Activated naive CD8-positive, alpha-beta T cell treated with anti-CD3 and anti-CD28 coated beads, Interleukin-2, amount 50 U/mL, for 16 hours (primary cell): Measurements from ENCODE around the gene C1QTNF6.
A peak's percentile ranks its signal among the peaks of the same experiment; 100 is the strongest.

ENCODE experiments used
- DNase-seq: peaks from one replicate; pipeline ENCODE4 v3.0.0-alpha.2; 2020; ENCODE audit warnings: low read depth, low spot score

C1QTNF6 gene

DNA sequence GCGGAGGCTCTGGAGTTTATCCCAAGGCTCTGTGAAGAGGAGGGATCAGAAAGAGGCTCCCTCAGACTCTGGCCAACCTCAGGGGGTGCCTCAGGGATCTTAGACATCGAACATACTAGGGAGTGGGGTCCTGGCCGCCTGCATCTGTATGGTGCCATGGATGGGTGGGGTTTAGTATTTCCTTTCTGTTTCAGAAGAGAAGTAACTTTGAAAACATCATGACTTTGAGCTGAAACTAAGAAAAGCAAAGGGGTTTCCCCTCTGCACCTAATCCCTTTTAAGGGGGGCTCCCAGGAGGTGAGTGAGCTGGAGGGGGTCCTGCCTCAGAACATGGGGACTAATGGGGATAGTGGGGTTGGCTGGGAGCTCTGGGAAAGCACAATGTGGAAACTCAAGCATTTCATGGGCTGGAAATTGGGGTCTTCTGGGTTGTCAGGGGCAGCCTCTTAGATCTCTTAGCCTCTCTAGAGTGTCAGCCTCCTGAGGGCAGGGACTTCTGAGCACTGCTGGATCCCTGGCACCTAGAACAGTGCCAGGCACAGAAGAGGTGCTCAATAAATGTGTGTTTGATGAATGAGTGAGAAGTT, 36.0 kb upstream of the C1QTNF6 start:
- no peak for DNase-seq

GRCh38 chr22:37222440-37222971, 34.5 kb upstream of the C1QTNF6 start:
- DNase-seq, result no peak

DNA sequence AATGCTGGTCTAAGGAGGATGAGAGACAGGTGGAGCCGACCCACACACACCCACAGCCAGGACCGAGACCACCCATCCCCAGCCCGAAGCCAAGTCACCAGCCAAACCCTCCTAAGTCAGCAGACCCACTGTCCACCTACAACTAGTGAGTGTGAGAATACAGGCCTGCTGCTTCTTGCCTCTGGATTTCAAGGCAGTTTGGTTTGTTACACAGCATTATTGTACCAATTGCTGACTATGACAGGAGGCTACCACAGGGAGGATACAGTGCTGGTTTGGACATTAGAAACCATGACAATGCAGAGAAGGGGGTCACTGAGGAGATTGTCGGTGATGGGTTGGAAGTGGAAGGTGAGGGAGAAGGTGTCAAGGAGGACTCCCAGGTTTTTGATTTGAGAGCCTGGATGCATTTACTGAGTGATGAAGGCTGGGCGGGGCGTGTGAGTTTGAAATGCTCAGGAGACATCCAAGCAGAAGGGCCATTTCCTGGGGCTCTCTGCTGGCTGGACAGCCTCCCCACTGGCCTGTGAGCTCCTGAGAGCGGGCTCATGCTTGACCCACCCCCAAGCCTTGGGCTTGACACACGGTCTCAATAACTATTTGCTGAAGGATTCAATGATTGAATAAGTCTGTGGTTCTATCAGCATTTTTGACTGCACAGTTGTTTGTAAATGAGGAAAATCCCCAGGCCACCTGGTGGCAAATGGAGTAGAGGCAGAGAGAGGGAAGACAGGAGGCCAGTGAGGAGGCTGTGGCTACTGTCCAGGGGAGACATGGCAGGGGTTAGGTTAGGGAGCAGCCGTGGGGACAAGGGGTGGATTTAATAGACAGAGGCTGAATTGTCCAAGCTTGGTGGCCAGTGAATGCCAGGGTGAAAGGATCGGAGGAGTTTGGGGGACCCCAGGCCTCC, 33.6 kb upstream of the C1QTNF6 start:
- DNase-seq, result no peak

DNA sequence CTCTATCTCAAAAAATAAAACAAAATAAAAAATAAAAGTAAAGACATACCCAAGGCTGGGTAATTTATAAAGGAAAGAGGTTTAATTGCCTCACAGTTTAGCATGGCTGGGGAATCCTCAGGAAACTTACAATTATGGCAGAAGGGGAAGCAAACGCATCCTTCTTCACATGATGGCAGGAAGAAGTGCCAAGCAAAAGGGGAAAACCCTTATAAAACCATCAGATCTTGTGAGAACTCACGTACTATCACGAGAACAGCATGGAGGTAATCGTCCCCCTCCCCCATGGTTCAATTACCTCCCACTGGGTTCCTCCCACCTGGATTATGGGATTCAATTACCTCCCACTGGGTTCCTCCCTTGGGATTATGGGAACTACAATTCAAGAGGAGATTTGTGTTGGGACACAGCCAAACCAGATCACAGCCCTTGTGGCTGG, 32.5 kb upstream of the C1QTNF6 start:
- DNase-seq, result no peak

GRCh38 chr22:37219533-37219932, 31.5 kb upstream of the C1QTNF6 start:
- DNase-seq, result no peak

- DNase-seq, result peak; percentile 62
Observed at GRCh38 chr22:37218771-37219411, 30.8 kb upstream of the C1QTNF6 start.

- no peak for DNase-seq
Observed at GRCh38 chr22:37218399-37218770, 30.3 kb upstream of the C1QTNF6 start.

GRCh38 chr22:37215890-37216289, 27.8 kb upstream of the C1QTNF6 start:
- DNase-seq, result no peak

DNA sequence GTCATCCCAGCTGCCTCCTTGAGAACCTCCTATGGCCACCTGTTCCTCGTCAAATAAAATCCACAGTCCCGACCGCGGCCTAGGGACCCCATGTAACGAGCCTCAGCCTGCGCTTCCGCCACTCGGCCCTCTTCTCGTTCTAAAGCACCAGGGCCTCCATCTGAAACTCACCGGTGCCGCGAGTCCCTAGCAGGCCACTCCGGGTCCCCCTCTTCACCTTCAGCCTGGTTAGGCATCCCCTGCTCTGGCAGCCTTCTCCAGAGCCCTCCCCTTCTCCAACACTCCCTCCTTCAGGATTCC, 26.6 kb upstream of the C1QTNF6 start:
- DNase-seq, result no peak

DNA sequence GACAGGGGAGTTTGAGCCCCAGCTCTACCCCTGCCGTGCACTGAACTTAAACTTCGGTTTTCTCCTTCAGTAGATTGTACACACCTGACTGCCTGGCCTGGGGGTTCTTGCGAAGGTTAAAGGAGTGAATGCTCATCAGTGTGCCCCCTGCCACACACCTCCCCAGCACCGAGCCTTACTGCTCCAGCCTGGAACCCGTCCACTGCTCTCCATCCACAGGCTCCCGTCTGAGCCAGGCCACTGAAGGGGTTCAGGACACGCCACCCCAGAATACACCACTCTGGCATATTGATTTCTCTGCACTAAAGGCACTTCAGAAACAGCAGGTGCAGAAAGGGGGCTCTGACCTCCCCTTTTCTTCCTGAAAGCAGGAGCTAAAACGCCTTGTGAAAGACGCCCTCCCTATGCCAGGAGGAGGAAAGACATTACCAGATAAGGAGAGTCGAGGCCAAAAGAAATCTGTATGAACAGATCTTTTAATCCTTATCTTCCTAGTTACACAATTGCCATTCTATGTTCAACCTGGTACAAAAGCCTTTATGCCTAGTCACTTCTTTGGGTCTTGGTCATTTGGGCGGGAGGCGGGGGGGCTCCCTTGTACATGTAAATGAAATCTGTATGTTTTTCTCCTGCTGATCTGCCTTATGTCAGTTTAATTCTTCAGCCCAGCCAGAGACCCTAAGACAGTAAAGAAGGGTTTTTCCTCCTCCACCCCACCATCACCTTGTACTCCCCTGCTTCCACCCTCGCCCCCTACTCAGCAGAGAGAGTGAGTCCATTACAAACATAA, 26.1 kb upstream of the C1QTNF6 start:
- DNase-seq, result no peak

- no peak for DNase-seq
Observed at GRCh38 chr22:37213218-37213855, 25.3 kb upstream of the C1QTNF6 start.

DNA sequence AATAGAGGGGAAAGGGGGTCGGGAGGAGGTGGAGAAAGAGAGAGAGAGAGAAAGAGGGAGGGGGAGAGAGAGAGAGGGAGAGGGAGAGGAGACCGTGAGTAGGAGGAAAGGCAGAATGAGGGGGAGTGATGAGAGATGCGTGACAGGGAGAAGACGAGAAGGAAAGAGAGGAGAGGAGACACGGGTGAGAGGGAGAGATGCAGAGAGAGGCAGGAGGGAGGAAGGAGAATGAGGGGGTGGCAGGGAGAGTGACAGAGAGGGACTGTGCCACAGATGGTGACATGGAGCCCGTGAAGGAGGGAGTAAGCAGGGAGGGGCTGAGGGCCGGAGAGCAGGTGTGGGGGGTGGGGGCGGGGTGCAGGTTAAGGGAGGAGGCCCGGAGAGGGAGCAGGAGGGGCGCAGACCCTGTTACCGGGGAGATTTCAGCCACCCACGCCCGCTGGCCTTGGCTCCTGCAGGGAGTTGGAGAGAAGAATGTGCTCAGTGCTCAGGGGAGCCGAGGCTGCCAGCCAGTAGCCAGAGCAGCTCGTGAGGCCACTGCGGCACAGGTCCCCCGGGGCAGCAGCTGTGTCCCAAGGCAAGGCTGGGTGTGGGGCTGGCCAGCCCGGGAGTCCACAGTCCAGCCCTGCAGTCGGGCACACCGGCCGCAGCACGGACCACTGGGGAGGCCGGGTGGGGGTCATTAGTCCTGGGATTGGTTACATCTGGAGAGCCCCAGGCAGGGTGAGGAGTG, 24.3 kb upstream of the C1QTNF6 start, which contains the start of gene SSTR3:
Gene SSTR3, minus strand, starts transcription at position 304 of the 733 bp plus-strand sequence. CDS start 4,674 bp downstream, outside the sequence.
- no peak for DNase-seq

DNA sequence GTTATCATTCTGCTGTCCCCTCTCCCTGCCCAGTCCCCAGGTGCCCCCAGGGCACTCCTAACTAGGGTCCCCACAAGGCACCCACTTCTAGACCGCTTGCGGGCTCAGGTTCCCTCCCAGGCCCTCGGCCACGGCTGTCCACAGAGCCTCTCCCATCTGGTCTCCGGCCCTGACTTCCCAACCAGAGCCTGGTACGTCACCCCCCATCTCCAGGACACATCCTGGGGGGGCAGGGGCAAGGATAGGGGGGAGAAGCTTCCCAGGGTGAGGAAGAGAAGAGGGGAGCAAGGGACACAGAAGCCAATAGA, 23.8 kb upstream of the C1QTNF6 start:
- no peak for DNase-seq

- no peak for DNase-seq
Observed at GRCh38 chr22:37211075-37211865, 23.2 kb upstream of the C1QTNF6 start.

DNA sequence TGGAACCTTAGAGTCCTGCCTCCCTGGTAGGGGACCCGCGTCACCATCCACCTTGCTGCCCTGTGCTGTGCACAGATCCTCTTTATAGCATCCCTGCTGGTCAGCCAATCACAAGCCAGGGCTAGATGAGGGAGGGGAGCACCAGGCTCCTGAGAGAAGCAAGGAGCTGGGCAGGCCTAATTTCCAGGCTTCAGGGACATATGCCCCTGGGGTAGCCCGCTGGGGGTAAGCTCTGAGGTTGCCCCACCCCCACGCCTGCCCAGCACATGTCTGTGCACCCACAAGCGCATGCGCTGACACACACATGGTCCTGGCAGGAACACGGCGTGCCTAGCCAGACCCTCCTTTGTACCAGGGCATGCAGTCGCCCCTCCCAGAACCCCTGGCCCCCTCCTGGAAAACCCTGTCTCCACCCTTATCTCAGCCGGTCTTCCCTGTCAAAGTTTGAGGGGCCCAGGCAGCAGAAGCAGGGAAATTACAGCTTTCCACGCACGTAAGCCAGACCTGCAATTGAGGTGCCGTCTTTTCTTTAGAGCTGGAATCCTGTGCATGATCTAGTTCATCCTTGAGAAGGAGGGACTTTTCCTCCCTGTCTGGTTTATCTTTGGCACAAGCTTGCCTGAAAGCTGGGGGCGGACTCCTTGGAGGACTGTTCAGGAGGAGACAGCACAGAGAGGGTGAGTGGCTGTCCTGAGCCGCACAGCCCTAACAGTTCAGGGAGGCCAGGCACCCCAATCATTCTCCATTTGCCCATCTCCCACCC, 22.2 kb upstream of the C1QTNF6 start:
- no peak for DNase-seq

DNA sequence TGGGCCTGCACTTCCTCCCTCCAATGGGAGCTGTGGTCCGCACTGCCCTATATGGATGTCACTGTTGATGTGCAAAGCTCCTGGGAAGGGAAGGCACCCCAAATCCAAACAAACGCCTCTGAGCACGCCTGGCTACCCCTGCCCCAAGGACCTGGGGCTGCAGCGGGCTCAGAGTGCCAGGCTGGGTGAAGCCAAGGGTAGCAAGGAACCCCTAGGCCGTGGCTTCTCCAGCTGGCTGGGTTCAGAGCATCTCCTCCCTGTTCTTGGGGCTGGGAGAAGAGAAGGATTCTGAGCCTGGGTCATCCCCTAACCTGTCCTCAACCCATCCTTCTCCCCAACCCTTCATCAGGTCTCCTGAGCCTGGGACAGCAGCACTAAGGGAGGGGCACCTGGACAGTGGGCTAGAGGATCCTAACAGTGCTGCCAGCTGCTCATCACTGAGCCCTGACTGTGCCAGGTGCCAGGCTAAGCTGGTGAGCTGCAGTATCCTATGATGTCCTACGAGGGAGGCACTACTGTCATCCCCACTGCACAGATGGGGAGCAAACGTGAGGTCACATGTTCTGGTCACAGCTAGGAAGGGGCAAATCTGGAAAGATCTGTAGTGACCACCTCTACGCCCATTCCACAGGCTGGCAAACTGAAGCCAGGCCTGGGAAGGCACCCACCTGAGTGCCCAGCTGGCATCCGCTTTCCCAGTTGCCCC, 21.2 kb upstream of the C1QTNF6 start:
- no peak for DNase-seq

DNA sequence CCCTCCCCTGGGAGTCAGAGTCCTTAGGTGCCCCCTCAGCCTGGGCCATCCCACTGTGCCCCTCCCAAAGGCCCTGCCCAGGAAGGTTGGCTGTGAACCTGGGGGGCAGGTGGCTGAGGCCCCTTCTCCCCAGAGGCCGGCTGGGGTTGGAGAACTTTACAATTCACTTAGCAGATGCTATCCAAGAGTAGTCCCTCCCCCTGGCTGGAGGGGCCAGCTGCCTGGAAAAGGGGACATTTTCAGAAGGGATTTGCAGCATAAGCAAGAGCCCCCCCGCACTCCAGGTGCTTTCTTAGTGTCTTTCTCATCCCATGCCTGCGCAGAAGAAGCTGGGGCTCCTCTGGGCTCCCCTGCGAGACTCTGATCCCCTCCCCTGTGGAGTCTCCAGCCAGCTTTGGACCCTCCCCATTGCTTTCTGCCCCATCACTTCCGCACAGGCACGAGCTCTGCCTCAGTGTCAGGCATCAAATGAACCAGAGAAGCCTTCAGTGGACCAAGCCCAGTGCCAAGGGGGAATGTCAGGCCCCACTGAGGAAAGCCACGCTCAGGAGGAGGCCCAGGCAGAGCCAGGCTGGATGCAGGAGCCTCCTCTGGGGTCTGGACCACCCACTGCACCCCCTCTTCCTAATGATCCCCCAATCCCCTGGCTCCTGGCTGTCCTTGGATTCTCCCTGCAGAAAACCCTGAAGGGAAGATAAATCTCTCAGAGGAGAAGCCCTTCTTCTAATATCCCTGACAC, 20.5 kb upstream of the C1QTNF6 start:
- DNase-seq, result no peak

DNA sequence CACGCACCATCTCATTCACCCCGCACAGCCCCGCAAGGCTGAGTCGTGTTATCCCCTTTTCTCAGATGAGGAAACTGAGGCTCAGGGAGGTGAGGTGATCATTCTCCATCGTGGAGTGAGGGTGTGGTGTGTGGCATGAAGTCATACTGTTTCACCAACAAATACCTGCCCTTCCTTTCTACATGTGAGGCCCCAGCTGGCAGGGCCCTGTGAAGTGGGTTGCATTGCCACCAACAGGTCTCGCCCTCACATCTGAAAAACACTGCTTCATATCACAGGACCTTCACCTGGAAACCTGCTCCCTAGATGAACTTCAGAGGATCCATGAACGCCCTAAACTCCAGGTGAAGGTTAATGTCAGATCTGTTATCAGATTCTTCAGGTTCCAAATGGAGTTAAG, 19.9 kb upstream of the C1QTNF6 start:
- DNase-seq, result no peak
